ENCODE results near the gene CNBP.
"Not testable (repeated sequence)": the region's sequence is repeated elsewhere in the genome, so short reads cannot be mapped to it uniquely, and the experiment has no call there.

CNBP gene

DNA sequence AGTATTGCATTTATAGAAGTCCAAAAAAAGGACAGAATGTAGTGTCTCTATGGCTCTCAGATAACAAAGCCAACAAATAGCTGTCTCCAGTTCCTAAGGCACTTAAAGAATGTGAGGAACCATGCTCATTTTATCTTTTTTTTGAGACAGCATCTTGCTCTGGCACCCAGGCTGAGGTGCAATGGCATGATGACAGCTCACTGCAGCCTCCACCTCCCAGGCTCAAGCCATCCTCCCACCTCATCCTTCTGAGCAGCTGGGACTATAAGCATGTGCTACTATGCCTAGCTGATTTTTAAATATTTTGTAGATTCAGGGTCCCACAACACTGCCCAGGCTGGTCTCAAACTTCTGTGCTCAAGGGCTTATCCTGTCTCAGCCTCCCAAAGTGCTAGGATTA lies 38.9 kb downstream of the CNBP start:
- DNase-seq (ENCODE audit: low read depth): no peak
- no peak overlapping the region for H3K4me3 ChIP-seq (ENCODE audit: low read depth, low read length)
- TF ChIP-seq, protein P1, sequence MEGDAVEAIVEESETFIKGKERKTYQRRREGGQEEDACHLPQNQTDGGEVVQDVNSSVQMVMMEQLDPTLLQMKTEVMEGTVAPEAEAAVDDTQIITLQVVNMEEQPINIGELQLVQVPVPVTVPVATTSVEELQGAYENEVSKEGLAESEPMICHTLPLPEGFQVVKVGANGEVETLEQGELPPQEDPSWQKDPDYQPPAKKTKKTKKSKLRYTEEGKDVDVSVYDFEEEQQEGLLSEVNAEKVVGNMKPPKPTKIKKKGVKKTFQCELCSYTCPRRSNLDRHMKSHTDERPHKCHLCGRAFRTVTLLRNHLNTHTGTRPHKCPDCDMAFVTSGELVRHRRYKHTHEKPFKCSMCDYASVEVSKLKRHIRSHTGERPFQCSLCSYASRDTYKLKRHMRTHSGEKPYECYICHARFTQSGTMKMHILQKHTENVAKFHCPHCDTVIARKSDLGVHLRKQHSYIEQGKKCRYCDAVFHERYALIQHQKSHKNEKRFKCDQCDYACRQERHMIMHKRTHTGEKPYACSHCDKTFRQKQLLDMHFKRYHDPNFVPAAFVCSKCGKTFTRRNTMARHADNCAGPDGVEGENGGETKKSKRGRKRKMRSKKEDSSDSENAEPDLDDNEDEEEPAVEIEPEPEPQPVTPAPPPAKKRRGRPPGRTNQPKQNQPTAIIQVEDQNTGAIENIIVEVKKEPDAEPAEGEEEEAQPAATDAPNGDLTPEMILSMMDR (IDR thresholded peaks at IDR 0.05; ENCODE audit: insufficient read depth, low read depth, low read length, missing control alignments): no peak

- H3K4me3 ChIP-seq (ENCODE audit: low read depth, low read length); DNase-seq (ENCODE audit: low read depth): not testable (repeated sequence)
Observed at GRCh38 chr3:129141011-129141410, 42.7 kb downstream of the CNBP start.

- H3K4me3 ChIP-seq (ENCODE audit: low read depth, low read length): no peak overlapping the region
- no peak for DNase-seq (ENCODE audit: low read depth)
- TF ChIP-seq, protein P1 (IDR thresholded peaks at IDR 0.05; ENCODE audit: insufficient read depth, low read depth, low read length, missing control alignments): no peak
Observed at GRCh38 chr3:129139911-129140310, 43.8 kb downstream of the CNBP start.

DNA sequence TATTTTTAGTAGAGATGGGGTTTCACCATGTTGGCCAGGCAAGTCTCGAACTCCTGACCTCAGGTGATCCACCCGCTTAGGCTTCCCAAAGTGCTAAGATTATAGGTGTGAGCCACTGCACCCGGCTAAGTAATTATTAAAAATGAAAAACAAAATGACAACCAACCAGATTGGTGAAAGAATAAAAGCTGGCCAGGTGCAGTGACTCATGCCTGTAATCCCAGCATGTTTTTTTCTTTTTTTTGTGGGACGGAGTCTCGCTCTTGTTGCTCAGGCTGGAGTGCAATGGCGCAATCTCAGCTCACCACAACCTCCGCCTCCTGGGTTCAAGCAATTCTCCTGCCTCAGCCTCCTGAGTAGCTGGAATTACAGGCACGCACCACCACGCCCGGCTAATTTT lies 47.4 kb downstream of the CNBP start:
- not testable (repeated sequence) for DNase-seq (ENCODE audit: low read depth); H3K4me3 ChIP-seq (ENCODE audit: low read depth, low read length)

DNA sequence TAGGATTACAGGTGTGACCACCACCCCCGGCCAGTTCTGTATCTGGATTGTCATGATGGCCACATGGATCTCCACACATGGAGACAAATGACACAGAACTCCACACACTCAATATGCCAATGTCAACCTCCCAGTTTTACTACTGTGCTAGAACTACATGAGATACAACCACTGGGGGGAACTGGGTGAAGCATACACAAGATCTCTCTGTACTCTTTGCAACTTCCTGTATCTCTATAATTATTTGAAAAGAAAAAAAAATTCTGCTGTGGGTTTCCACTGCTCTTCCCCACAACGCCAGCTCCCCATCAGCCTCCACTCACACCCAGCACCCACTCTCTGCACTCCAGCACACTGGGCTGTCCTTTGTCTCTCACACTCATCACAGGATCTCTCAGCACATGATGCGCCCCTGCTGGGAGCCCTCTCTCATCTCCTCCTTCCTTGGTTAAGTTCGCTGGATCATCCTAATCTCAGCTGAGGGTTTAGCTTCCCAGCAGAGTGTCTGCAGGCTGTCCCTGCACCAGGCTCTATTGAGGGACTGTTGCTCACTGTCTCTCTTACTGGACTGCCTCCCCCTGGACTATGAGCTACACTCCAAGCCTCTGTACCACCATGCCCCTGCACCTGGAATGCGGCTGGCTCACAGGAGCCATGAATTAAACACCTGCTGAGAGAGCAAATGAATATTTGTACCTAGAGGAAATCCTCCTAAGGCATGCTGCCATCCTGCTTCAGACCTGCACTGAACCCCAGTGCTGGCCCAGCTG lies 51.4 kb downstream of the CNBP start:
- no peak overlapping the region for H3K4me3 ChIP-seq (ENCODE audit: low read depth, low read length)
- no peak for DNase-seq (ENCODE audit: low read depth)
- TF ChIP-seq, protein P1 (IDR thresholded peaks at IDR 0.05; ENCODE audit: insufficient read depth, low read depth, low read length, missing control alignments): no peak

- TF ChIP-seq, protein P1 (IDR thresholded peaks at IDR 0.05; ENCODE audit: insufficient read depth, low read depth, low read length, missing control alignments): no peak
- DNase-seq (ENCODE audit: low read depth): no peak
- no peak overlapping the region for H3K4me3 ChIP-seq (ENCODE audit: low read depth, low read length)
Observed at GRCh38 chr3:129131465-129132088, 52.1 kb downstream of the CNBP start.

GRCh38 chr3:129130291-129130813 lies 53.3 kb downstream of the CNBP start:
- TF ChIP-seq, protein P1 (IDR thresholded peaks at IDR 0.05; ENCODE audit: insufficient read depth, low read depth, low read length, missing control alignments): no peak
- DNase-seq (ENCODE audit: low read depth): no peak
- H3K4me3 ChIP-seq (ENCODE audit: low read depth, low read length): no peak overlapping the region

Data from GM12865 (cell line).